Endothelial cell (in vitro differentiated cells): ENCODE results near the gene RASA3. TPM values are rescaled to one million over a fixed set of nuclear protein-coding genes. Genes with fewer than 3 reads are reported as not detected.
A peak's percentile ranks its signal among the peaks of the same experiment; 100 is the strongest.

Experiments used
- DNase-seq: peaks from one replicate; pipeline ENCODE4 v3.0.0; 2021; ENCODE audit warnings: low spot score
- H3K27ac Mint-ChIP-seq: one replicate; pipeline ENCODE4 v1.8.0; 2021; ENCODE audit warnings: mixed read lengths, inconsistent platforms; ENCODE audit not compliant: unreplicated experiment
- H3K27me3 Mint-ChIP-seq: one replicate; pipeline ENCODE4 v1.8.0; 2021; ENCODE audit warnings: mild to moderate bottlenecking, moderate library complexity, mixed read lengths, inconsistent platforms; ENCODE audit not compliant: unreplicated experiment
- H3K36me3 Mint-ChIP-seq: one replicate; pipeline ENCODE4 v1.8.0; 2021; ENCODE audit warnings: mild to moderate bottlenecking, low read depth, mixed read lengths, inconsistent platforms; ENCODE audit not compliant: unreplicated experiment
- H3K4me1 Mint-ChIP-seq: one replicate; pipeline ENCODE4 v1.8.0; 2021; ENCODE audit warnings: mild to moderate bottlenecking, mixed read lengths, inconsistent platforms; ENCODE audit not compliant: unreplicated experiment
- H3K4me3 Mint-ChIP-seq: one replicate; pipeline ENCODE4 v1.8.0; 2021; ENCODE audit warnings: mild to moderate bottlenecking, mixed read lengths, inconsistent platforms; ENCODE audit not compliant: unreplicated experiment
- H3K9me3 Mint-ChIP-seq: one replicate; pipeline ENCODE4 v1.8.0; 2021; ENCODE audit warnings: mixed read lengths, inconsistent platforms; ENCODE audit not compliant: unreplicated experiment
- CTCF ChIP-seq: fragments of 200-600 bp; sonication (generic); IDR thresholded peaks from one replicate; pipeline ENCODE4 v1.5.0; 2021; ENCODE audit warnings: antibody characterized with exemption; ENCODE audit not compliant: unreplicated experiment
- total RNA-seq: library from RNA; stranded (reverse); fragmentation: NEBNext Ultra II Directional; extraction: Animal tissue kit (Norgen Biotek cat#: 25700); gene quantifications from one replicate; pipeline ENCODE4 v1.2.1, GENCODE V29; 2021; ENCODE audit not compliant: unreplicated experiment

RASA3 gene
- total RNA-seq, 1 donor from 2014 or later: 34.0 TPM

- Mint-ChIP-seq H3K27me3 (no peaks in the 10 kb centered on the region), H3K4me3 (no peak overlapping the region), H3K4me1 (peaks cover 8% of the 10 kb centered on the region), H3K36me3 (peaks cover 7% of the 10 kb centered on the region), H3K27ac (no peak overlapping the region), H3K9me3 (no peaks in the 10 kb centered on the region)
- no peak for TF ChIP-seq CTCF
- DNase-seq: no peak
These were observed 7.9 kb upstream of the RASA3 start for GRCh38 chr13:114140131-114140905.

GRCh38 chr13:114136576-114136975 lies 4.2 kb upstream of the RASA3 start:
- H3K27ac Mint-ChIP-seq: no peak overlapping the region
- DNase-seq: no peak
- H3K4me1 Mint-ChIP-seq: peaks cover 12% of the 10 kb centered on the region
- peaks cover 5% of the 10 kb centered on the region for H3K27me3 Mint-ChIP-seq
- peaks cover 14% of the 10 kb centered on the region for H3K36me3 Mint-ChIP-seq
- H3K4me3 Mint-ChIP-seq: no peak overlapping the region
- no peaks in the 10 kb centered on the region for H3K9me3 Mint-ChIP-seq
- TF ChIP-seq CTCF: no peak

GRCh38 chr13:114135731-114136171 lies 3.3 kb upstream of the RASA3 start:
- H3K36me3 Mint-ChIP-seq: peaks cover 21% of the 10 kb centered on the region
- no peak overlapping the region for H3K27ac Mint-ChIP-seq
- H3K4me3 Mint-ChIP-seq: no peak overlapping the region
- no peaks in the 10 kb centered on the region for H3K9me3 Mint-ChIP-seq
- TF ChIP-seq CTCF: no peak
- H3K4me1 Mint-ChIP-seq: peaks cover 20% of the 10 kb centered on the region
- DNase-seq: no peak
- peaks cover 12% of the 10 kb centered on the region for H3K27me3 Mint-ChIP-seq

- DNase-seq: no peak
- peaks cover 25% of the 10 kb centered on the region for H3K4me1 Mint-ChIP-seq
- peaks cover 12% of the 10 kb centered on the region for H3K27me3 Mint-ChIP-seq
- peaks cover 21% of the 10 kb centered on the region for H3K36me3 Mint-ChIP-seq
- no peak for TF ChIP-seq CTCF
- H3K9me3 Mint-ChIP-seq: no peaks in the 10 kb centered on the region
- H3K27ac Mint-ChIP-seq: peak overlapping the region; percentile 1
- H3K4me3 Mint-ChIP-seq: peak overlapping the region; percentile 13
These were observed 2.7 kb upstream of the RASA3 start for GRCh38 chr13:114134944-114135610.
